Mesothelial cell of epicardium (in vitro differentiated cells): ENCODE results near the gene CPED1. TPM values are rescaled to one million over a fixed set of nuclear protein-coding genes. Genes with fewer than 3 reads are reported as not detected.
"Not testable (repeated sequence)": the region's sequence is repeated elsewhere in the genome, so short reads cannot be mapped to it uniquely, and the experiment has no call there.

Experiments used
- DNase-seq, 2 experiments: peaks; one replicate each; pipeline ENCODE4 v3.0.0; 2021; ENCODE audit warnings: low spot score in 2 of 2; ENCODE audit not compliant: unreplicated experiment in 2 of 2
- H3K27ac Mint-ChIP-seq: 2 replicates; pipeline ENCODE4 v1.8.0; 2021; ENCODE audit warnings: mixed read lengths
- H3K27me3 Mint-ChIP-seq: 2 replicates; pipeline ENCODE4 v1.8.0; 2021; ENCODE audit warnings: low read depth, mixed read lengths
- H3K36me3 Mint-ChIP-seq: 2 replicates; pipeline ENCODE4 v1.8.0; 2021; ENCODE audit warnings: mixed read lengths
- H3K4me1 Mint-ChIP-seq: 2 replicates; pipeline ENCODE4 v1.8.0; 2021; ENCODE audit warnings: mixed read lengths
- H3K4me3 Mint-ChIP-seq: 2 replicates; pipeline ENCODE4 v1.8.0; 2021; ENCODE audit warnings: mild to moderate bottlenecking, moderate library complexity, mixed read lengths
- H3K9me3 Mint-ChIP-seq: 2 replicates; pipeline ENCODE4 v1.8.0; 2021; ENCODE audit warnings: mixed read lengths
- total RNA-seq: library from RNA; stranded (reverse); gene quantifications from 3 replicates; pipeline ENCODE4 v1.2.1, GENCODE V29; 2021
- TF ChIP-seq, protein P1 (sequence below): fragments of 200-600 bp; sonication (generic); IDR thresholded peaks from one replicate; pipeline ENCODE4 v1.5.0; 2021; ENCODE audit warnings: antibody characterized with exemption; ENCODE audit not compliant: unreplicated experiment

CPED1 gene
- total RNA-seq, 1 donor from 2014 or later = 25.6 TPM

DNA sequence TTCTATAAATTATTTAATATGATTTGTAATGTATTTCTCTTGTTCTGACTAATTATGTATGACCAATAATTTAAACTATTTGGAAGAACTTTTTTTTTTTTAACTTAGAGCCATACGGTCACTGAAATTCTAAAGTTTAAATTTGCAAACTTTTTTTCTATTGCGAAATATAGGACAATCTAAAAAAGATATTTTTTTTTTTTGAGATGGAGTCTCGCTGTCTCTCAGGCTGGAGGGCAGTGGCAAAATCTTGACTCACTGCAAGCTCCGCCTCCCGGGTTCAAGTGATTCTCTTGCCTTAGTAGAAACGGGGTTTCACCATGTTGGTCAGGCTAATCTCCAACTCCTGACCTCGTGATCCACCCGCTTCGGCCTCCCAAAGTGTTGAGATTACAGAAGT, 130.5 kb downstream of the CPED1 start:
- H3K36me3 Mint-ChIP-seq = peaks cover 3% of the 10 kb centered on the region
- DNase-seq = no peak
- peaks cover 10% of the 10 kb centered on the region for H3K9me3 Mint-ChIP-seq
- no peak overlapping the region for H3K4me3 Mint-ChIP-seq
- H3K27me3 Mint-ChIP-seq = no peaks in the 10 kb centered on the region
- H3K4me1 Mint-ChIP-seq = peaks cover 27% of the 10 kb centered on the region
- no peak overlapping the region for H3K27ac Mint-ChIP-seq
- TF ChIP-seq, protein P1, sequence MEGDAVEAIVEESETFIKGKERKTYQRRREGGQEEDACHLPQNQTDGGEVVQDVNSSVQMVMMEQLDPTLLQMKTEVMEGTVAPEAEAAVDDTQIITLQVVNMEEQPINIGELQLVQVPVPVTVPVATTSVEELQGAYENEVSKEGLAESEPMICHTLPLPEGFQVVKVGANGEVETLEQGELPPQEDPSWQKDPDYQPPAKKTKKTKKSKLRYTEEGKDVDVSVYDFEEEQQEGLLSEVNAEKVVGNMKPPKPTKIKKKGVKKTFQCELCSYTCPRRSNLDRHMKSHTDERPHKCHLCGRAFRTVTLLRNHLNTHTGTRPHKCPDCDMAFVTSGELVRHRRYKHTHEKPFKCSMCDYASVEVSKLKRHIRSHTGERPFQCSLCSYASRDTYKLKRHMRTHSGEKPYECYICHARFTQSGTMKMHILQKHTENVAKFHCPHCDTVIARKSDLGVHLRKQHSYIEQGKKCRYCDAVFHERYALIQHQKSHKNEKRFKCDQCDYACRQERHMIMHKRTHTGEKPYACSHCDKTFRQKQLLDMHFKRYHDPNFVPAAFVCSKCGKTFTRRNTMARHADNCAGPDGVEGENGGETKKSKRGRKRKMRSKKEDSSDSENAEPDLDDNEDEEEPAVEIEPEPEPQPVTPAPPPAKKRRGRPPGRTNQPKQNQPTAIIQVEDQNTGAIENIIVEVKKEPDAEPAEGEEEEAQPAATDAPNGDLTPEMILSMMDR = no peak

DNA sequence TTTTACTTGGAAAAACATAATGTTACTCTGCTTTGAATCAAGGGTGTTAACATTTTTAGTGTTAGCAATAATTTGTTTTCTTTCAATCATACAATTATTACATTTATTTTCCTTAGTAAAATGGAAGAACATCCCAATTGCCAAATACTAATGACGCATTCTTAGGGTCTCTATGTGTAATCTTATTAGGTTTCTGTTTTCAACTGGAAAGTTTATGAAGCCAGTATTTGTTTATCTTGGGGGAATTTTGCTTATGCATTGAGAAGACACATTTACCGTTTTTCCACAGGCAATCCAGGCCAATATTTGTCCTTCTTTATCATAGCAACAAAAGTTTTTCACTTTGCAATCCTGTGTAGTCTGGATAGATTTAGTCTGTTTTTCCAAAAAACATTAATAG, 134.5 kb downstream of the CPED1 start:
- no peak overlapping the region for H3K27ac Mint-ChIP-seq
- peaks cover 3% of the 10 kb centered on the region for H3K36me3 Mint-ChIP-seq
- no peak for DNase-seq
- no peaks in the 10 kb centered on the region for H3K27me3 Mint-ChIP-seq
- TF ChIP-seq, protein P1 = no peak
- H3K4me3 Mint-ChIP-seq = no peak overlapping the region
- H3K9me3 Mint-ChIP-seq = peaks cover 13% of the 10 kb centered on the region
- peaks cover 19% of the 10 kb centered on the region for H3K4me1 Mint-ChIP-seq

DNA sequence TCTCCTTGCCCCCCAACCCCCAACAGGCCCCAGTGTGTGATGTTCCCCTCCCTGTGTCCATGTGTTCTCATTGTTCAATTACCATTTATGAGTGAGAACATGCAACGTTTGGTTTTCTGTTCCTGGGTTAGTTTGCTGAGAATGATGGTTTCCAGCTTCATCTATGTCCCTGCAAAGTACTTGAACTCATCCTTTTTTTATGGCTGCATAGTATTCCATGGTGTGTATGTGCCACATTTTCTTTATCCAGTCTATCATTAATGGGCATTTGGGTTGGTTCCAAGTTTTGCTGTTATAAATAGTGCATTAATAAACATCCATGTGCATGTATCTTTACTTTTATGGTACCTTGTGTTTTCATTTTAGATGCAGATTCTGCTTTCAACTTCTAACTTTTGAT, 136.9 kb downstream of the CPED1 start:
- H3K9me3 Mint-ChIP-seq, H3K4me3 Mint-ChIP-seq, H3K36me3 Mint-ChIP-seq, H3K27ac Mint-ChIP-seq, DNase-seq, H3K27me3 Mint-ChIP-seq: not testable (repeated sequence)
- H3K4me1 Mint-ChIP-seq = peaks cover 27% of the 10 kb centered on the region

DNA sequence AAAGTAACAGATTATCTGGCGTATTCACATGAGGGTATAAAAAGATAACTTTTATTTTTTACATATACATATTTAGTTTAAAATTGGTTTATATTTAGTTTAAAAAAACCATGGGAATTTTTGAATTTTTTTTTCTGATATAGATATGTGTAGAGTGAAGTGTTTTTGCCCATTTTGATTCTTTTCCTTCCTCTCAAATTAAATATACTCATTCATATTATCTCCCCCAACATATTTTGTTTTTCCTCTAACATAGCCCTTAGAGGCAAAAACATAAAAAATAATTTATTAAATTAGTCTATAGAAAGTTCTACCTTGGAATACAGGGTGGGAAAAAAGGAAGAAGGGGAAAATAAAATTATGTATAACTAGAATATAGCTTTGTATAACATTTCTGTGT, 137.7 kb downstream of the CPED1 start:
- Mint-ChIP-seq H3K9me3 (peaks cover 3% of the 10 kb centered on the region), H3K27me3 (no peaks in the 10 kb centered on the region), H3K4me3 (no peak overlapping the region), H3K36me3 (no peaks in the 10 kb centered on the region), H3K4me1 (peaks cover 19% of the 10 kb centered on the region), H3K27ac (no peak overlapping the region)
- no peak for DNase-seq
- TF ChIP-seq, protein P1 = no peak

DNA sequence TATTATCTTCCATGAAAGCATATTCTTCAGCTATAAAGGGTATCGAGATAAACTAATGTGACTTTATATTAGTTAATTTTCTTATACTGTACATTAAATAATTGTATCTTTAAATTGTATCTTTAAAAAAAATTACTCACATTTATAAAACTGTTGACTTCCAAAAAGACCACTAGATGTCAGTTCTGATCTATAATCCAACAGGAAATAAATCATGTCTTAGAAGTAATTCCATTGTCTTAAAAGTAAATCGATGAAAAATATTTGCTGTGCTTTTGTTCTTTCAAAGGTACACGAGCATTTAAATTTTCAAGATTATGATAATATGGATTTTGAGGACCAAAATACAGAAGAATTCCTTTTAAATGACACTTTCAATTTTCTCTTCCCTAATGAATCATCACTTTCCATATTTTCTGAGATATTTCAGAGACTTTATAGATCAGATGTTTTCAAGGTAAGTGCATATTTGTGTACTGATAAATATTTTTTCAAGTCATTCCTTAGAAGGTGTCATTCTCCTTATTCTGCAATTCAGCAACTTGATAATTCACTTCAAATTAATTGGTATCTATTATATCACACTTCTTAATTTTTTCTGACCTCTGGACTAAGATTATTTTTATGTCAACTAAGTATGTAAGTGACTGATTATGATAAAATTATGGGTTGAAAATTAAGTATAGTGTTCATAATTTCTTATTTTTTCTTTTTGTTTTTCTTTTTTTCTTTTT, 138.5 kb downstream of the CPED1 start:
- H3K36me3 Mint-ChIP-seq = no peaks in the 10 kb centered on the region
- H3K9me3 Mint-ChIP-seq = peaks cover 3% of the 10 kb centered on the region
- no peak for DNase-seq
- no peak overlapping the region for H3K4me3 Mint-ChIP-seq
- peaks cover 14% of the 10 kb centered on the region for H3K4me1 Mint-ChIP-seq
- H3K27ac Mint-ChIP-seq = no peak overlapping the region
- no peaks in the 10 kb centered on the region for H3K27me3 Mint-ChIP-seq
- TF ChIP-seq, protein P1 = no peak

DNA sequence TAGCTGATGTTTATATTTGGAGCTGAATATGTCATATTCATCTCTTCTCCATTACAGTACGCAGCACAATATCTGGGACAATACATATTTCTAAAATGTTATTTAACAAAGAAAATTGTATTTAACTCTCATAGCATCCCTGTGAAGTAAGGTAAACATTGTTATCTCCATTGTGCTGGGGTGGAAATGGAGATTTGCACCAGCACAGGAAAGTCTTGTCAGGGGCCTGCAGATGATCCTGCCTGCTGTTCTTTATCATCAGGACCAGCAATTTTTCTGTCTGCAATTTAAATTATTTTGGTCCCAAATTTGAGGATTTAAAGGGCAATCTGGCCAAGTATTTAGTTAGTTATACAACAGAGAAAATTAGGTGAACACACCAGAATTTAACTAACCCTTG, 144.4 kb downstream of the CPED1 start:
- H3K27ac Mint-ChIP-seq = no peak overlapping the region
- no peak overlapping the region for H3K4me3 Mint-ChIP-seq
- H3K36me3 Mint-ChIP-seq = no peaks in the 10 kb centered on the region
- H3K9me3 Mint-ChIP-seq = no peaks in the 10 kb centered on the region
- TF ChIP-seq, protein P1 = no peak
- H3K27me3 Mint-ChIP-seq = no peaks in the 10 kb centered on the region
- H3K4me1 Mint-ChIP-seq = peaks cover 14% of the 10 kb centered on the region
- no peak for DNase-seq
